ENCODE data around the gene METTL8. TPM values are rescaled to one million over a fixed set of nuclear protein-coding genes. Genes with fewer than 3 reads are reported as not detected.

The METTL8 gene
- total RNA-seq, 2 donors from 2014 or later: 7.6 to 16.3 TPM

DNA sequence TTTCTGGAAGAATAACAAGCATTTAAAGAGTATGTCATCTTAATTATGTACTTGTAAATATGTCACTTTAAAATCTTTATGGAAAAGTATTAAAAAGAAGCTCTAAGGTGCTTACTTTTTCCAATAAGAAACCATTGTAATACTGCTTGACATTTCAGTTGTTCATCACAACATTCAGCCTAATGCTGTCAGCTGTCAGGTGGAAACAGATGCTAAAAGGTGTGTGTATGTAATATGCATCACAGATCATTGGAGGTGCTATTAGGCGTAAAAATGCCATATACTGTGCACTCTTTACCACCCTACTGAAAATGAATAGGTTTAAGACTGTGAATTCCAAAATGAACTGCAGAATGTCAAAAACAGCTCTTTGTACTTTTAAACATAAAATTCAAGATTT, 40.3 kb downstream of the METTL8 start:
- H3K27ac ChIP-seq: no peak overlapping the region
- H3K9me3 ChIP-seq: peaks cover 4 to 7% of the 10 kb centered on the region in 2 donors
- H3K36me3 ChIP-seq: no peaks in the 10 kb centered on the region
- H3K27me3 ChIP-seq: no peaks in the 10 kb centered on the region
- TF ChIP-seq, protein P1, sequence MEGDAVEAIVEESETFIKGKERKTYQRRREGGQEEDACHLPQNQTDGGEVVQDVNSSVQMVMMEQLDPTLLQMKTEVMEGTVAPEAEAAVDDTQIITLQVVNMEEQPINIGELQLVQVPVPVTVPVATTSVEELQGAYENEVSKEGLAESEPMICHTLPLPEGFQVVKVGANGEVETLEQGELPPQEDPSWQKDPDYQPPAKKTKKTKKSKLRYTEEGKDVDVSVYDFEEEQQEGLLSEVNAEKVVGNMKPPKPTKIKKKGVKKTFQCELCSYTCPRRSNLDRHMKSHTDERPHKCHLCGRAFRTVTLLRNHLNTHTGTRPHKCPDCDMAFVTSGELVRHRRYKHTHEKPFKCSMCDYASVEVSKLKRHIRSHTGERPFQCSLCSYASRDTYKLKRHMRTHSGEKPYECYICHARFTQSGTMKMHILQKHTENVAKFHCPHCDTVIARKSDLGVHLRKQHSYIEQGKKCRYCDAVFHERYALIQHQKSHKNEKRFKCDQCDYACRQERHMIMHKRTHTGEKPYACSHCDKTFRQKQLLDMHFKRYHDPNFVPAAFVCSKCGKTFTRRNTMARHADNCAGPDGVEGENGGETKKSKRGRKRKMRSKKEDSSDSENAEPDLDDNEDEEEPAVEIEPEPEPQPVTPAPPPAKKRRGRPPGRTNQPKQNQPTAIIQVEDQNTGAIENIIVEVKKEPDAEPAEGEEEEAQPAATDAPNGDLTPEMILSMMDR (IDR thresholded peaks at IDR 0.05): no peak
- no peak for DNase-seq (ENCODE audit: low spot score)
- H3K4me3 ChIP-seq: no peak overlapping the region
- no peaks in the 10 kb centered on the region for H3K4me1 ChIP-seq

DNA sequence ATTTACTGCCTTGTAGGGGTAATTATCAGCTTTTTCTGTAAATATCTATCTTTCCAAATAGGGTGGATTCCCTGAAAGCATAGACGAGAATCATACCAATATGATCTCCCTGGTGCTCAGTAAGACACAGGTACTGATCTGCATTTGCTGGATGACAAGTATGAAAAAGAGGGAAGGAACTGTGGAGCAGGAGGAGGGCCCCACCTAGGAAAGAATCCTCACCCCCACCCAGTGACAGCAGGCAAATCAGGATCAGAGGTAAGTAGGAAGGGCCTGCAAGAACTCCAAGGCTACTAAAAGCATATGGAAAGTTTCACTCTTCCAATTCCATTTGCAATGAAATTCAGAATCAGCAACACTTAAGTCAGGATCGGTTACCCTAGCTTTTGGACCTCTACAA, 42.3 kb downstream of the METTL8 start:
- no peak for DNase-seq (ENCODE audit: low spot score)
- H3K9me3 ChIP-seq: peaks cover 0 to 4% of the 10 kb centered on the region in 2 donors
- TF ChIP-seq, protein P1 (IDR thresholded peaks at IDR 0.05): no peak

DNA sequence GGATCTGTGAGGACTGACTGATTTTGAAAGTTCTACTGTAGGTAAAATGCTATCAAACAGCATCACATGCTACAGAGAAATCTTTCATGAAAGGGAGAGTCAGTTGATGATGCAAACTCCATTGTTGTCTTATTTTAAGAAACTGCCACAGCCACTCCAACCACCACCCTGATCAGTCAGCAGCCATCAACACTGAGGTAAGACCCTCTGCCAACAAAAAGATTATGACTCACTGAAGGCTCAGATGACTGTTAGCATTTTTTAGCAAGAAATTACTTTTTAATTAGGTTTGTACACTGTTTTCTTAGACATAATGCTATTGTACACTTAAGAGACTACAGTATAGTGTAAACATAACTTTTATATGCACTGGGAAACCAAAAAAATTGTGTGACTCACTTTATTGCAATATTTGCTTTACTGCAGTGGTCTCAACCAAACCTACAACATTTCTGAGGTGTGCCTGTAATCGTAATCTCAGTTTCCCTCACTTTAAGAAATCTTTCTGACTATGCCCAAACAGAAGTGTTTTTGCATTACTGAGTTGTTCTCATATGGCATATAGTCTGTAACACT, 42.8 kb downstream of the METTL8 start:
- DNase-seq (ENCODE audit: low spot score): no peak
- H3K4me3 ChIP-seq: no peak overlapping the region
- no peak overlapping the region for H3K27ac ChIP-seq
- H3K27me3 ChIP-seq: no peaks in the 10 kb centered on the region
- H3K9me3 ChIP-seq: peaks cover 0 to 4% of the 10 kb centered on the region in 2 donors
- no peaks in the 10 kb centered on the region for H3K36me3 ChIP-seq
- H3K4me1 ChIP-seq: no peaks in the 10 kb centered on the region
- TF ChIP-seq, protein P1 (IDR thresholded peaks at IDR 0.05): no peak

More for the DNA sequence above, 42.3 kb downstream of the METTL8 start:
- no peaks in the 10 kb centered on the region for H3K4me1 ChIP-seq
- H3K36me3 ChIP-seq: no peaks in the 10 kb centered on the region
- H3K4me3 ChIP-seq: no peak overlapping the region
- no peaks in the 10 kb centered on the region for H3K27me3 ChIP-seq
- no peak overlapping the region for H3K27ac ChIP-seq

DNA sequence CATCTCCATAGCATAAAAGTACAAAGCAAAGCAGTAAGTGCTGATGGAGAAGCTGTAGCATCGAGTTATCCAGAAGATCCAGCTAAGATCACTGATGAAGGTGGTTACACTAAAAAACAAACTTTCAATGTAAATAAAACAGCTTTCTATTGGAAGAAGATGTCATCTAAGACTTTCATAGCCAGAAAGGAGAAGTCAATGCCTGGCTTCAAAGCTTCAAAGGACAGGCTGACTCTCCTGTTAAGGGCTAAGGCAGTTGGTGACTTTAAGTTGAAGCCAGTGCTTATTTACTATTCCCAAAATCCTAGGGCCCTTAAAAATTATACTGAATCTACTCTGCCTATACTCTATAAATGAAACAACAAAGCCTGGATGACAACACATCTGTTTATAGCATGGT, 44.0 kb downstream of the METTL8 start:
- Histone ChIP-seq H3K4me1 (no peaks in the 10 kb centered on the region), H3K27me3 (no peaks in the 10 kb centered on the region), H3K27ac (no peak overlapping the region), H3K4me3 (no peak overlapping the region), H3K9me3 (no peaks in the 10 kb centered on the region), H3K36me3 (no peaks in the 10 kb centered on the region)
- TF ChIP-seq, protein P1 (IDR thresholded peaks at IDR 0.05): no peak
- no peak for DNase-seq (ENCODE audit: low spot score)

DNA sequence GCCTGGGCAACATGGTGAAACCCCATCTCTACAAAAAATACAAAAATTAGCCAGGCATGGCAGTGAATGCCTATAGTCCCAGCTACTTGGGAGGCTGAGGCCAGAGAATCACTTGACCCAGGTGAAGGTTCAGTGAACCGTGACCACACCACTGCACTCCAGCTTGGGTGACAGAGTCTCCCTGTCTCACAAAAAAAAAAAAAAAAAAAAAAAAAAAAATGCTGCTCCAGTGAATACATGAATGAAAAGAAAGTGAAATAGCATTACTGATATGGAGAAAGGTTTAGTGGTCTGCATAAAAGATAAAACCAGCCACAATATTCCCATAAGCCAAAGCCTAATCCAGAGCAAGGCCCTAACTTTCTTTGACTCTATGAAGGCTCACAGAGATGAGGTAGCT, 44.5 kb downstream of the METTL8 start:
- Histone ChIP-seq H3K4me3 (no peak overlapping the region), H3K9me3 (no peaks in the 10 kb centered on the region), H3K27me3 (no peaks in the 10 kb centered on the region), H3K27ac (no peak overlapping the region), H3K4me1 (no peaks in the 10 kb centered on the region), H3K36me3 (no peaks in the 10 kb centered on the region)
- TF ChIP-seq, protein P1 (IDR thresholded peaks at IDR 0.05): no peak
- no peak for DNase-seq (ENCODE audit: low spot score)

DNA sequence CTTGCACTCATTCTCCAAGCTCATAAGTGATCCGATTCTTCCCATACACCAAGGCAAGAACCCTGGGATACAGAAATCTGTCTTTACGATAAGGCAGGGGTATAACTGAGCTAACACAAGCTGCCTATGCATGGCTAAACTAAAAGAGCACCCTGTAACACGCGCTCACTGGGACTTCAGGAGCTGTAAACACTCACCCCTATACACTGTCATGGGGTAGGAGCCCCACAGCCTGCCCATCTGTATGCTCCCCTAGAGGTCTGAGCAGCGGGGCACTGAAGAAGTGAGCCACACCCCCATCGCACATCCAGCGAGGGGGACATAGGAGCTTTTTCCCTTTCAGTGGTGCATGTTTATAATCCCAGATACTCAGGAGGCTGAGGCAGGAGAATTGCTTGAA, 46.7 kb downstream of the METTL8 start:
- no peak overlapping the region for H3K27ac ChIP-seq
- no peaks in the 10 kb centered on the region for H3K27me3 ChIP-seq
- no peak overlapping the region for H3K4me3 ChIP-seq
- TF ChIP-seq, protein P1 (IDR thresholded peaks at IDR 0.05): no peak
- H3K4me1 ChIP-seq: no peaks in the 10 kb centered on the region
- no peaks in the 10 kb centered on the region for H3K36me3 ChIP-seq
- no peaks in the 10 kb centered on the region for H3K9me3 ChIP-seq
- DNase-seq (ENCODE audit: low spot score): no peak

All from right atrium auricular region (tissue), 2 donors.